ENCODE measurements around the gene RNF44. TPM values are rescaled to one million over a fixed set of nuclear protein-coding genes. Genes with fewer than 3 reads are reported as not detected.

The RNF44 gene
- total RNA-seq, 1 donor from 2014 or later = 24.1 TPM

- Histone ChIP-seq H3K4me1 (no peaks in the 10 kb centered on the region), H3K27ac (no peak overlapping the region), H3K9me3 (no peaks in the 10 kb centered on the region), H3K4me3 (no peak overlapping the region), H3K27me3 (no peaks in the 10 kb centered on the region), H3K36me3 (peaks cover 32 to 53% of the 10 kb centered on the region in 2 donors)
- no peak for DNase-seq (ENCODE audit: low spot score in 2 of 2)
- intact Hi-C loops (cut with DNase I) = no loop called here
- TF ChIP-seq, protein P1, sequence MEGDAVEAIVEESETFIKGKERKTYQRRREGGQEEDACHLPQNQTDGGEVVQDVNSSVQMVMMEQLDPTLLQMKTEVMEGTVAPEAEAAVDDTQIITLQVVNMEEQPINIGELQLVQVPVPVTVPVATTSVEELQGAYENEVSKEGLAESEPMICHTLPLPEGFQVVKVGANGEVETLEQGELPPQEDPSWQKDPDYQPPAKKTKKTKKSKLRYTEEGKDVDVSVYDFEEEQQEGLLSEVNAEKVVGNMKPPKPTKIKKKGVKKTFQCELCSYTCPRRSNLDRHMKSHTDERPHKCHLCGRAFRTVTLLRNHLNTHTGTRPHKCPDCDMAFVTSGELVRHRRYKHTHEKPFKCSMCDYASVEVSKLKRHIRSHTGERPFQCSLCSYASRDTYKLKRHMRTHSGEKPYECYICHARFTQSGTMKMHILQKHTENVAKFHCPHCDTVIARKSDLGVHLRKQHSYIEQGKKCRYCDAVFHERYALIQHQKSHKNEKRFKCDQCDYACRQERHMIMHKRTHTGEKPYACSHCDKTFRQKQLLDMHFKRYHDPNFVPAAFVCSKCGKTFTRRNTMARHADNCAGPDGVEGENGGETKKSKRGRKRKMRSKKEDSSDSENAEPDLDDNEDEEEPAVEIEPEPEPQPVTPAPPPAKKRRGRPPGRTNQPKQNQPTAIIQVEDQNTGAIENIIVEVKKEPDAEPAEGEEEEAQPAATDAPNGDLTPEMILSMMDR (IDR thresholded peaks at IDR 0.05) = no peak
These were observed 50.9 kb downstream of the RNF44 start for GRCh38 chr5:176486189-176486757.

GRCh38 chr5:176485176-176485575 is 52.0 kb downstream of the RNF44 start:
- intact Hi-C loops (cut with DNase I) = no loop called here
- H3K27me3 ChIP-seq = no peaks in the 10 kb centered on the region
- H3K9me3 ChIP-seq = no peaks in the 10 kb centered on the region
- TF ChIP-seq, protein P1 (IDR thresholded peaks at IDR 0.05) = no peak
- H3K4me1 ChIP-seq = no peaks in the 10 kb centered on the region
- DNase-seq (ENCODE audit: low spot score in 2 of 2) = no peak
- no peak overlapping the region for H3K27ac ChIP-seq
- peaks cover 31 to 51% of the 10 kb centered on the region in 2 donors for H3K36me3 ChIP-seq
- no peak overlapping the region for H3K4me3 ChIP-seq

- TF ChIP-seq, protein P1 (IDR thresholded peaks at IDR 0.05) = no peak
- intact Hi-C loops (cut with DNase I) = no loop called here
- Histone ChIP-seq H3K4me1 (no peaks in the 10 kb centered on the region), H3K27ac (no peak overlapping the region), H3K36me3 (peaks cover 12 to 23% of the 10 kb centered on the region in 2 donors), H3K9me3 (no peaks in the 10 kb centered on the region), H3K27me3 (no peaks in the 10 kb centered on the region), H3K4me3 (no peak overlapping the region)
- DNase-seq (ENCODE audit: low spot score in 2 of 2) = no peak
These were observed 55.5 kb downstream of the RNF44 start for GRCh38 chr5:176481711-176482110.

Other genes starting within 250 kb of the RNF44 start
- gene KIAA1191, start 175.6 kb downstream of the RNF44 start, total RNA-seq = 56.2 TPM
- gene ARL10, start 171.9 kb downstream of the RNF44 start, total RNA-seq = 2.7 TPM
- not detected for gene NOP16, start 148.8 kb downstream of the RNF44 start, total RNA-seq
- gene HIGD2A, start 148.7 kb downstream of the RNF44 start, total RNA-seq = 36.7 TPM
- gene CLTB, start 120.9 kb downstream of the RNF44 start, total RNA-seq = 189 TPM
- gene FAF2, start 89.0 kb downstream of the RNF44 start, total RNA-seq = 18.7 TPM
- gene CDHR2, start 11.9 kb upstream of the RNF44 start, total RNA-seq = not detected
- gene GPRIN1, start 72.8 kb upstream of the RNF44 start, total RNA-seq = not detected
- gene SNCB, start 93.1 kb upstream of the RNF44 start, total RNA-seq = not detected
- gene EIF4E1B, start 93.3 kb upstream of the RNF44 start, total RNA-seq = not detected
- gene TSPAN17, start 110.1 kb upstream of the RNF44 start, total RNA-seq = 32.7 TPM